ENCODE measurements around the gene HIF3A.

DNA sequence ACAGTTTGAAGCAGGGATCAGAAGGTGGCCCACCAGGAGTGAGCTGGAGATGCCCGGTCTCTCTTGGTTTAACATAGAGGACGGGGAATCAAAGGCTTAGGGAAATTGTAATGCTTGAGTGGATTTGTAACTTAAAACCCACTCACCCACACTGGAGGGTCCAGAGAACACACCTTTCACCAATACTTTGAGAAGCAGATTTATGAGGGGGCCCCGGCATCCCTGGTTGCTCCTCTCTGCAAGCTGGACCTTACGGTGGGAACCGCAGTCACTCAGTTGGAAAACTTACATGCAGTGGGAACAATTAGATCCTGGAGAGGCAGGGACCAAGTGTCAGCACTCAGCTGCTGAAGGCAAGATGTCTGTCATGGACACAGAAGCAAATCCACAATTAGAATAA lies 70.6 kb downstream of the HIF3A start:
- TF ChIP-seq CTCF (IDR thresholded peaks at IDR 0.05) (no peak), POLR2AphosphoS5 (IDR thresholded peaks at IDR 0.05) (no peak), POLR2A (IDR thresholded peaks at IDR 0.05) (no peak)

Measured in breast epithelium (tissue), 3 donors.